Measurements from ENCODE around the gene CDC42BPA. TPM values are rescaled to one million over a fixed set of nuclear protein-coding genes. Genes with fewer than 3 reads are reported as not detected.

The CDC42BPA gene
- total and polyA plus RNA-seq, 12 donors: 7.4 to 73.8 (median 37.2) TPM

GRCh38 chr1:226965581-226966440 is 352.5 kb downstream of the CDC42BPA start:
- Histone ChIP-seq H3K4me3 (no peak overlapping the region), H3K27ac (peak overlapping the region in 1 of 5 donors; percentile 34), H3K4me1 (replicated peaks in 1 of 2) (peaks cover 4 to 24% of the 10 kb centered on the region in 2 donors), H3K27me3 (no peaks in the 10 kb centered on the region), H3K9me3 (replicated peaks in 1 of 3) (no peaks in the 10 kb centered on the region), H3K36me3 (replicated peaks in 1 of 2) (peaks cover 0 to 60% of the 10 kb centered on the region in 2 donors)
- DNase-seq: peak in 1 of 7 donors; percentile 17
- intact Hi-C loops (cut with DNase I): no loop called here
- TF ChIP-seq CTCF (IDR thresholded peaks at IDR 0.05): no peak
- no peak for TF ChIP-seq POLR2A (IDR thresholded peaks at IDR 0.05)
- WGBS, 4 donors: 86 to 95% (median 93%) methylated on average over 13 to 23 of the region's 23 CpGs

GRCh38 chr1:226964611-226965486 is 353.4 kb downstream of the CDC42BPA start:
- H3K27me3 ChIP-seq: no peaks in the 10 kb centered on the region
- H3K36me3 ChIP-seq (replicated peaks in 1 of 2): peaks cover 0 to 51% of the 10 kb centered on the region in 2 donors
- H3K4me1 ChIP-seq (replicated peaks in 1 of 2): peaks cover 4 to 24% of the 10 kb centered on the region in 2 donors
- no peak overlapping the region for H3K4me3 ChIP-seq
- 91 to 97% (median 93%) methylated on average over 15 to 29 of the region's 29 CpGs for WGBS, 4 donors
- DNase-seq: peak in 1 of 7 donors; percentile 16
- no peaks in the 10 kb centered on the region for H3K9me3 ChIP-seq (replicated peaks in 1 of 3)
- peak overlapping the region in 3 of 5 donors; percentile 26 to 52 (median 47) for H3K27ac ChIP-seq
- intact Hi-C loops (cut with DNase I): no loop called here
- no peak for TF ChIP-seq CTCF (IDR thresholded peaks at IDR 0.05)
- TF ChIP-seq POLR2A (IDR thresholded peaks at IDR 0.05): no peak

- peaks cover 4 to 28% of the 10 kb centered on the region in 2 donors for H3K4me1 ChIP-seq (replicated peaks in 1 of 2)
- WGBS, 4 donors: 41 to 49% (median 48%) methylated on average over 4 to 6 of the region's 6 CpGs
- H3K27ac ChIP-seq: peak overlapping the region in 3 of 5 donors; percentile 38 to 52 (median 47)
- no peaks in the 10 kb centered on the region for H3K9me3 ChIP-seq (replicated peaks in 1 of 3)
- TF ChIP-seq POLR2A (IDR thresholded peaks at IDR 0.05): no peak
- no peak for TF ChIP-seq CTCF (IDR thresholded peaks at IDR 0.05)
- intact Hi-C loops (cut with DNase I): no loop called here
- H3K4me3 ChIP-seq: no peak overlapping the region
- peaks cover 0 to 49% of the 10 kb centered on the region in 2 donors for H3K36me3 ChIP-seq (replicated peaks in 1 of 2)
- H3K27me3 ChIP-seq: no peaks in the 10 kb centered on the region
- DNase-seq: peak in 2 of 7 donors; percentile 30 to 35
Observed at GRCh38 chr1:226964068-226964425, 354.2 kb downstream of the CDC42BPA start.
